ENCODE data around the gene KCNH1.

Gene KCNH1

GRCh38 chr1:211036381-211037060 is 97.4 kb downstream of the KCNH1 start:
- TF ChIP-seq, protein P1, sequence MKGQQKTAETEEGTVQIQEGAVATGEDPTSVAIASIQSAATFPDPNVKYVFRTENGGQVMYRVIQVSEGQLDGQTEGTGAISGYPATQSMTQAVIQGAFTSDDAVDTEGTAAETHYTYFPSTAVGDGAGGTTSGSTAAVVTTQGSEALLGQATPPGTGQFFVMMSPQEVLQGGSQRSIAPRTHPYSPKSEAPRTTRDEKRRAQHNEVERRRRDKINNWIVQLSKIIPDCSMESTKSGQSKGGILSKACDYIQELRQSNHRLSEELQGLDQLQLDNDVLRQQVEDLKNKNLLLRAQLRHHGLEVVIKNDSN (IDR thresholded peaks at IDR 0.05) = no peak
- TF ChIP-seq TAF1 (IDR thresholded peaks at IDR 0.05; ENCODE audit: low read depth) (no peak), RAD21 (IDR thresholded peaks at IDR 0.05; ENCODE audit: low read depth) (no peak), EP300 (IDR thresholded peaks at IDR 0.05; ENCODE audit: borderline replicate concordance) (no peak), YY1 (IDR thresholded peaks at IDR 0.05; ENCODE audit: low read depth) (no peak), CEBPB (IDR thresholded peaks at IDR 0.05) (no peak), NFIC (IDR thresholded peaks at IDR 0.05) (no peak)
- TF ChIP-seq, protein P2, sequence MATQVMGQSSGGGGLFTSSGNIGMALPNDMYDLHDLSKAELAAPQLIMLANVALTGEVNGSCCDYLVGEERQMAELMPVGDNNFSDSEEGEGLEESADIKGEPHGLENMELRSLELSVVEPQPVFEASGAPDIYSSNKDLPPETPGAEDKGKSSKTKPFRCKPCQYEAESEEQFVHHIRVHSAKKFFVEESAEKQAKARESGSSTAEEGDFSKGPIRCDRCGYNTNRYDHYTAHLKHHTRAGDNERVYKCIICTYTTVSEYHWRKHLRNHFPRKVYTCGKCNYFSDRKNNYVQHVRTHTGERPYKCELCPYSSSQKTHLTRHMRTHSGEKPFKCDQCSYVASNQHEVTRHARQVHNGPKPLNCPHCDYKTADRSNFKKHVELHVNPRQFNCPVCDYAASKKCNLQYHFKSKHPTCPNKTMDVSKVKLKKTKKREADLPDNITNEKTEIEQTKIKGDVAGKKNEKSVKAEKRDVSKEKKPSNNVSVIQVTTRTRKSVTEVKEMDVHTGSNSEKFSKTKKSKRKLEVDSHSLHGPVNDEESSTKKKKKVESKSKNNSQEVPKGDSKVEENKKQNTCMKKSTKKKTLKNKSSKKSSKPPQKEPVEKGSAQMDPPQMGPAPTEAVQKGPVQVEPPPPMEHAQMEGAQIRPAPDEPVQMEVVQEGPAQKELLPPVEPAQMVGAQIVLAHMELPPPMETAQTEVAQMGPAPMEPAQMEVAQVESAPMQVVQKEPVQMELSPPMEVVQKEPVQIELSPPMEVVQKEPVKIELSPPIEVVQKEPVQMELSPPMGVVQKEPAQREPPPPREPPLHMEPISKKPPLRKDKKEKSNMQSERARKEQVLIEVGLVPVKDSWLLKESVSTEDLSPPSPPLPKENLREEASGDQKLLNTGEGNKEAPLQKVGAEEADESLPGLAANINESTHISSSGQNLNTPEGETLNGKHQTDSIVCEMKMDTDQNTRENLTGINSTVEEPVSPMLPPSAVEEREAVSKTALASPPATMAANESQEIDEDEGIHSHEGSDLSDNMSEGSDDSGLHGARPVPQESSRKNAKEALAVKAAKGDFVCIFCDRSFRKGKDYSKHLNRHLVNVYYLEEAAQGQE (IDR thresholded peaks at IDR 0.05; ENCODE audit: low read depth) = no peak
- TF ChIP-seq, protein P3, sequence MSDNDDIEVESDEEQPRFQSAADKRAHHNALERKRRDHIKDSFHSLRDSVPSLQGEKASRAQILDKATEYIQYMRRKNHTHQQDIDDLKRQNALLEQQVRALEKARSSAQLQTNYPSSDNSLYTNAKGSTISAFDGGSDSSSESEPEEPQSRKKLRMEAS (IDR thresholded peaks at IDR 0.05) = no peak

DNA sequence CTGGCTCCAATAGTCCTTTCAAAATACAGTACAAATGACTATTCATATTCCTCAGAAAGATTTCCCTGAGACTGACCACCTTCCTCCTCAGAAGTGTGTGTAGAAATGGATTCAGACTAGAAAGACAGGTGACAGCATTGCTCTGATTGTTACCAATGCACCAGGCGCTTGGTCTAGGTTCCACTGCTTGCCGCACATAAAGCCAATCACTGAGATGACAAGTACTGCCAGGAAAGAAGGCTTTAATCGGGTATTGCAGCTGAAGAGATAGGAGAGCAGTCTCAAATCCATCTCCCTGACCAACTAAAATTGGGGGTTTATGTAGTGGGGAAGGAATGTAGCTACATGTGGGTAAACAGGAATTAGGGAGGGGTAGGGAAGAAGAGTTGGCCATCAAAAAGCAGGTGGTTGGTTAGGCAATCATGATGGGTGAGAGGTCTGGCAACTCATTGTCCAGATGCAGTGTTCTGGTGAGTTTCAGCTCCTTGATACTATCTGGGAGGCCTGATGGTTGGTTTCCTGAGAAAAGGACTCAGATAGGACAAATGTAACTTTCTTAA is 98.0 kb downstream of the KCNH1 start:
- TF ChIP-seq NFIC (IDR thresholded peaks at IDR 0.05) = no peak
- TF ChIP-seq FOXM1 (IDR thresholded peaks at IDR 0.05; ENCODE audit: borderline replicate concordance, low read depth) = no peak
- TF ChIP-seq TCF12 (IDR thresholded peaks at IDR 0.05; ENCODE audit: low read depth) = no peak
- no peak for TF ChIP-seq CEBPB (IDR thresholded peaks at IDR 0.05)
- TF ChIP-seq EP300 (IDR thresholded peaks at IDR 0.05; ENCODE audit: borderline replicate concordance) = no peak
- no peak for TF ChIP-seq RAD21 (IDR thresholded peaks at IDR 0.05; ENCODE audit: low read depth)
- TF ChIP-seq, protein P1 (IDR thresholded peaks at IDR 0.05) = no peak
- TF ChIP-seq EGR1 (IDR thresholded peaks at IDR 0.05) = no peak
- TF ChIP-seq, protein P3 (IDR thresholded peaks at IDR 0.05) = no peak
- TF ChIP-seq YY1 (IDR thresholded peaks at IDR 0.05; ENCODE audit: low read depth) = no peak
- TF ChIP-seq ZBTB7A (IDR thresholded peaks at IDR 0.05; ENCODE audit: low read depth) = no peak
- no peak for TF ChIP-seq CREB1 (IDR thresholded peaks at IDR 0.05; ENCODE audit: low read depth)

- TF ChIP-seq CREB1 (IDR thresholded peaks at IDR 0.05; ENCODE audit: low read depth) (no peak), TAF1 (IDR thresholded peaks at IDR 0.05; ENCODE audit: low read depth) (no peak), RAD21 (IDR thresholded peaks at IDR 0.05; ENCODE audit: low read depth) (no peak), CEBPB (IDR thresholded peaks at IDR 0.05) (no peak), TCF12 (IDR thresholded peaks at IDR 0.05; ENCODE audit: low read depth) (no peak), ZBTB7A (IDR thresholded peaks at IDR 0.05; ENCODE audit: low read depth) (no peak), FOXM1 (IDR thresholded peaks at IDR 0.05; ENCODE audit: borderline replicate concordance, low read depth) (no peak), EGR1 (IDR thresholded peaks at IDR 0.05) (no peak)
- TF ChIP-seq, protein P2 (IDR thresholded peaks at IDR 0.05; ENCODE audit: low read depth) = no peak
- TF ChIP-seq, protein P3 (IDR thresholded peaks at IDR 0.05) = no peak
- TF ChIP-seq, protein P1 (IDR thresholded peaks at IDR 0.05) = no peak
Observed at GRCh38 chr1:211033921-211034525, 99.9 kb downstream of the KCNH1 start.

DNA sequence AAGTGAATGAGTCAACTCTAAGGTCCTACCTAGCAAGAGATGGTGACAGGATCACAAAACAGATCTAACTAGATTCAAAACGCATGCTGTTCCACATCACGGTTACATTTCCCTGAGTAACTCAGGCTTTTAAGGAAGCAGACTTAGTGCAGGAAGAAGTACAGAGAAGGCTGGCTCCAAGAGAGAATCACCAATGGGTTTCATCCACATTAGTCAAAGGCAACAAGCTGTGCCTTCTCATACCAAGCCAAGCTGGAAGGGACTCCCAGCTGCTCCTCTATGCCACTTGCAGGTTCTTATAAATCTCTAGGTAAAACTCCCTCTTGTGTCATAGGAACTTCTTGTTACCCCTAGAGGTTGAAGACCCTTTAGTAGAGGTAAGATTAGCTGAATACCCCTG is 109.0 kb downstream of the KCNH1 start:
- TF ChIP-seq EGR1 (IDR thresholded peaks at IDR 0.05) (no peak), TEAD4 (IDR thresholded peaks at IDR 0.05) (no peak), FOXM1 (IDR thresholded peaks at IDR 0.05; ENCODE audit: borderline replicate concordance, low read depth) (no peak), TAF1 (IDR thresholded peaks at IDR 0.05; ENCODE audit: low read depth) (no peak)

DNA sequence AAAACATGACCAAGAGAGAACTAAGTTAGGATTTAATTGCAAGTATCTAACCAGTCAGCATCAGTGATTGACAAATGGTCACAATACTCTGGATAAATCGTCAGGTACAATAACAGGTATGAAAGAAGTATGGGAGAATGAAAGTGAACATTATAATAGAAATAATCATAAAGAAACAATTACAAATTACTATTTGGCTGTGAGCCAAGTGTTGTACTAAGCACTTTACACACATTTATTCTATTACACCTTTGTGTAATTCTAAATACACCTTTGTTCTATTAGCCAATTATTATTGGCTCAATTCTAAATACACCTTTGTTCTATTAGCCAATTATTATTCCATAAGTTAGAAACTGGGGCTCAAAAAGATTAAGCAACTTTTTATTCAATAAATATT is 114.7 kb downstream of the KCNH1 start:
- TF ChIP-seq, protein P1 (IDR thresholded peaks at IDR 0.05) = no peak
- TF ChIP-seq RAD21 (IDR thresholded peaks at IDR 0.05; ENCODE audit: low read depth) (no peak), EP300 (IDR thresholded peaks at IDR 0.05; ENCODE audit: borderline replicate concordance) (no peak), TCF12 (IDR thresholded peaks at IDR 0.05; ENCODE audit: low read depth) (no peak), ZBTB7A (IDR thresholded peaks at IDR 0.05; ENCODE audit: low read depth) (no peak), EGR1 (IDR thresholded peaks at IDR 0.05) (no peak), TEAD4 (IDR thresholded peaks at IDR 0.05) (no peak), CREB1 (IDR thresholded peaks at IDR 0.05; ENCODE audit: low read depth) (no peak), TAF1 (IDR thresholded peaks at IDR 0.05; ENCODE audit: low read depth) (no peak), FOXM1 (IDR thresholded peaks at IDR 0.05; ENCODE audit: borderline replicate concordance, low read depth) (no peak), NFIC (IDR thresholded peaks at IDR 0.05) (no peak), YY1 (IDR thresholded peaks at IDR 0.05; ENCODE audit: low read depth) (no peak), CEBPB (IDR thresholded peaks at IDR 0.05) (no peak)
- TF ChIP-seq, protein P3 (IDR thresholded peaks at IDR 0.05) = no peak
- TF ChIP-seq, protein P2 (IDR thresholded peaks at IDR 0.05; ENCODE audit: low read depth) = no peak
